Cardiac muscle cell (in vitro differentiated cells and primary cell): Measurements from ENCODE around the gene METTL26. TPM values are rescaled to one million over a fixed set of nuclear protein-coding genes. Genes with fewer than 3 reads are reported as not detected.

Experiments used
- DNase-seq, 2 donors: peaks; one replicate each; pipeline versions ENCODE4 v3.0.0 to v3.0.0-alpha.2; 2010 to 2017; ENCODE audit warnings: low read depth in 1 of 2, low spot score in 1 of 2
- H3K27ac ChIP-seq: fragments of 200-600 bp; sonication (generic); 2 replicates; pipeline ENCODE4 v1.5.1; 2016
- H3K27me3 ChIP-seq: fragments of 200-600 bp; sonication (generic); 2 replicates; pipeline ENCODE4 v1.6.0; 2016; ENCODE audit warnings: control low read depth
- H3K36me3 ChIP-seq: fragments of 200-600 bp; sonication (generic); 2 replicates; pipeline ENCODE4 v1.5.1; 2016; ENCODE audit warnings: control low read depth
- H3K4me1 ChIP-seq: fragments of 200-600 bp; sonication (generic); 2 replicates; pipeline ENCODE4 v1.8.1; 2017; ENCODE audit warnings: low read depth, mild to moderate bottlenecking, mixed run types
- H3K4me3 ChIP-seq: fragments of 200-600 bp; sonication (generic); 2 replicates; pipeline ENCODE4 v1.5.1; 2016; ENCODE audit warnings: mild to moderate bottlenecking
- H3K9me3 ChIP-seq: fragments of 200-600 bp; sonication (generic); 2 replicates; pipeline ENCODE4 v1.5.1; 2017; ENCODE audit warnings: low read depth, mild to moderate bottlenecking, control low read depth
- CTCF ChIP-seq: IDR thresholded peaks from 2 replicates; pipeline ENCODE4 v1.5.1; 2012; ENCODE audit warnings: low read depth, mild to moderate bottlenecking, low read length
- polyA plus RNA-seq: library from polyadenylated mRNA; unstranded; fragments of >200 nt; fragmentation: Nextera tagmentation; extraction: Ambion mirVana; gene quantifications from 2 replicates; pipeline ENCODE4 v1.2.1, GENCODE V29; 2016
- total RNA-seq: library from RNA; depleted of rRNA; stranded (reverse); fragments of >200 nt; gene quantifications from 2 replicates; pipeline ENCODE4 v1.2.3, GENCODE V29; 2016

The METTL26 gene
- total and polyA plus RNA-seq, 2 experiments from 2014 or later: 153 to 196 TPM

DNA sequence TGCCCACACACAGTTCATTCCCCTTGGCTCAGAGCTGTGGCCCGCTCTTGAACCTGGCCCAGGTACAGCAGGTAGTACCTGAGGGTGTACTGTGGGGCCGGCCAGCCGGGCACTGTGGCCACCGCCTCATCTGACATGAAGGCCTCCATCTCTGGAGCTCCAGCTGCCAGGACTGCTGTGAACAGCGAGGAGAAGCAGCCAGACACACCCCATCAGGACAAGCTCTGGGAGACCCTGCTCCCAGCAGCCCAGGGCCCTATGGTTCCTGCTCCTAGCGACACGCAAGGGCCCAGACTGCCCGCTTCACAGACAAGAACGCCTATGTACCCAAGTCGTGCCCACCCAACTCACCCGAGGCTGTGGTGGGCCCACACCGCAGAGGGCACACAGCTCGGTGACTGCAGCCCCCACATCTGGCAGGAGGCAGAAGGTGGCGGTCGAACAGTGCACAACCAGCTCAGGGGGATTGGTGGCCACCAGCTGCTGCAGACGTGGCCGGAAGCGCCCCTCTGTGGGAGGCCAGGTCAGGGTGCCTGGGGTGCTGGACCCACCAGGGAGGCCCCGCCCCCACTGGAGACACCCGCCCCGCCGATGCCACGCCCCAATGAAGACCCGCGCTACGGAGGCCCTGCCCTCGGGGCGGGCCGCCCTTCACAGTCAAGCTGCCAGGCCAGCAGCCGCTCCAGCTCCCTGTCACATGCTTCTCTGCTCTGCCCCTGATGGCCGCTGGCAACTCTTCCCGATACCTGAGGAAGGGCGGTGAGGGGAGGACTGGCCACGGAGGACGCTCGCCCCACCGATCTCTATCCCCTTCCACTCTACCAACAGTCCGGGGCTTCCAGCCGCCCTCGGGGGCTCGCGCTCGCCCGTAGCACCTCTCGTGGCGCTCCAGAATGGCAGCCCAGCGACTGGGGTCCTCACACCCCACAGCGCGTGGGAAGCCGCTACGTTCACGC lies 43.0 kb upstream of the METTL26 start:
- TF ChIP-seq CTCF: no peak
- Histone ChIP-seq H3K27me3 (no peaks in the 10 kb centered on the region), H3K4me3 (peak overlapping the region; percentile 44), H3K27ac (peak overlapping the region; percentile 92), H3K9me3 (no peaks in the 10 kb centered on the region), H3K4me1 (peaks cover 12% of the 10 kb centered on the region), H3K36me3 (peaks cover 21% of the 10 kb centered on the region)
- peak; percentile 66 to 88 for DNase-seq

- Histone ChIP-seq H3K27me3 (no peaks in the 10 kb centered on the region), H3K4me3 (no peak overlapping the region), H3K27ac (peak overlapping the region; percentile 92), H3K4me1 (peaks cover 12% of the 10 kb centered on the region), H3K36me3 (peaks cover 21% of the 10 kb centered on the region), H3K9me3 (no peaks in the 10 kb centered on the region)
- TF ChIP-seq CTCF: no peak
- DNase-seq: no peak
Measured at GRCh38 chr16:678209-678857, 42.2 kb upstream of the METTL26 start.

DNA sequence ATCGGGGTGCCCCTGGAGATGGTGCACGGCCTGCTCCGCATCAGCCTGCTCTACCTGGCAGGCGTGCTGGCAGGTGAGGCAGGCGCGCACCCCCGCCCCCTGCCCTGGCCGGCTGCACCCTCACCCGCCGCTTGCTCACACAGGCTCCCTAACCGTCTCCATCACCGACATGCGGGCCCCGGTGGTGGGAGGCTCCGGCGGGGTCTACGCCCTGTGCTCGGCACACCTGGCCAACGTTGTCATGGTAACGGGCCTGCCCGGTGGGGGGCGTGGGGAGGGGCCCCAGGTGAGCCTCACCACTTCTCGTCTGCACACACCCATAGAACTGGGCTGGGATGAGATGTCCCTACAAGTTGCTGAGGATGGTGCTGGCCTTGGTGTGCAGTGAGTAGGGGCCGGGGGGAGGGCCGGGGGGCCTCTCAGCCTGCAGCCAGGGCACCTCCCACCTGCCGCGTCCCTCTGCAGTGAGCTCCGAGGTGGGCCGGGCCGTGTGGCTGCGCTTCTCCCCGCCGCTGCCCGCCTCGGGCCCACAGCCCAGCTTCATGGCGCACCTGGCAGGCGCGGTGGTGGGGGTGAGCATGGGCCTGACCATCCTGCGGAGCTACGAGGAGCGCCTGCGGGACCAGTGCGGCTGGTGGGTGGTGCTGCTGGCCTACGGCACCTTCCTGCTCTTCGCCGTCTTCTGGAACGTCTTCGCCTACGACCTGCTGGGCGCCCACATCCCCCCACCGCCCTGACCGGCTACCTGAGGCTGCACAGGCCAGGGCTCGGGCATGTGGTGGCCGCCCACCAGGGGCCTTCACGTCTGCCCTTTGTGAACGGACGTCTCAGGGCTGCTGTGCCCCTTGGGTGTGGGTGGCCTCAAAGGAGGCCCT lies 41.4 kb upstream of the METTL26 start:
- H3K27me3 ChIP-seq: no peaks in the 10 kb centered on the region
- no peaks in the 10 kb centered on the region for H3K9me3 ChIP-seq
- peaks cover 20% of the 10 kb centered on the region for H3K36me3 ChIP-seq
- H3K4me3 ChIP-seq: no peak overlapping the region
- no peak for TF ChIP-seq CTCF
- no peak for DNase-seq
- peaks cover 12% of the 10 kb centered on the region for H3K4me1 ChIP-seq
- no peak overlapping the region for H3K27ac ChIP-seq

DNA sequence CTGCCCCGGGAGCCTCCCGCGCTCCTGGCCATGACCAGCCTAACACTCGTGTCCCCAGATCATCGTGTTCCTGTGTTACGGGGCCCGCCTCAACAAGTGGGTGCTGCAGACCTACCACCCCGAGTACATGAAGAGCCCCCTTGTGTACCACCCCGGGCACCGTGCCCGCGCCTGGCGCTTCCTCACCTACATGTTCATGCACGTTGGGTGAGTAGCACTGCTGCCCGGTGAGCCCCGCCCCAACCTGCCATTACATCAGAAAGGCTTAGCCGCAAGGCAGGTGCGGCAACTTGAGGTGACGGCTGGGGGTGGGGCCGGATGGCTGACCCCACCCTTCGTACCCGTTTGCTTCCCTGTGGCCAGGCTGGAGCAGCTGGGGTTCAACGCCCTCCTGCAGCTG lies 40.8 kb upstream of the METTL26 start:
- TF ChIP-seq CTCF: no peak
- Histone ChIP-seq H3K36me3 (peaks cover 20% of the 10 kb centered on the region), H3K27ac (no peak overlapping the region), H3K4me1 (peaks cover 12% of the 10 kb centered on the region), H3K9me3 (no peaks in the 10 kb centered on the region), H3K4me3 (no peak overlapping the region), H3K27me3 (no peaks in the 10 kb centered on the region)
- DNase-seq: no peak

GRCh38 chr16:676565-676902 lies 40.4 kb upstream of the METTL26 start:
- no peaks in the 10 kb centered on the region for H3K9me3 ChIP-seq
- no peak for TF ChIP-seq CTCF
- no peak overlapping the region for H3K27ac ChIP-seq
- no peak overlapping the region for H3K4me3 ChIP-seq
- H3K36me3 ChIP-seq: peaks cover 17% of the 10 kb centered on the region
- H3K27me3 ChIP-seq: no peaks in the 10 kb centered on the region
- H3K4me1 ChIP-seq: peaks cover 12% of the 10 kb centered on the region
- no peak for DNase-seq
